GM12892 (cell line): Measurements from ENCODE around the gene MTMR6.

ENCODE experiments used
- POLR2A ChIP-seq: IDR thresholded peaks from 2 replicates; pipeline ENCODE4 v1.6.1; 2011; ENCODE audit warnings: low read depth, low read length, control low read depth
- POLR2AphosphoS5 ChIP-seq: IDR thresholded peaks from 2 replicates; pipeline ENCODE4 v1.6.1; 2011; ENCODE audit warnings: low read depth, low read length, control low read depth
- TAF1 ChIP-seq: IDR thresholded peaks from 2 replicates; pipeline ENCODE4 v1.6.1; 2011; ENCODE audit warnings: low read depth, mild to moderate bottlenecking, control low read depth, low read length, borderline replicate concordance

- TF ChIP-seq POLR2A (no peak), POLR2AphosphoS5 (no peak), TAF1 (no peak)
Measured at GRCh38 chr13:25302121-25302520, 14.8 kb upstream of the MTMR6 start.
